Thyroid gland (tissue), 4 donors: ENCODE results near the gene E2F8. TPM values are rescaled to one million over a fixed set of nuclear protein-coding genes. Genes with fewer than 3 reads are reported as not detected.

ENCODE experiments used
- DNase-seq, 2 donors: peaks; one replicate each; pipeline ENCODE4 v3.0.0-alpha.2; 2019
- H3K27ac ChIP-seq, 3 donors: fragments of 200-600 bp; sonication (generic); 1 replicate in 2 of 3; 2 replicates in 1 of 3; pipeline ENCODE4 v1.5.1; 2016 to 2019; ENCODE audit warnings: mild to moderate bottlenecking in 1 of 3, moderate library complexity in 1 of 3
- H3K27me3 ChIP-seq: fragments of 200-600 bp; sonication (generic); one replicate; pipeline ENCODE4 v1.5.1; 2019
- H3K36me3 ChIP-seq, 2 donors: fragments of 200-600 bp; sonication (generic); one replicate each; pipeline ENCODE4 v1.5.1; 2016 to 2019
- H3K4me1 ChIP-seq, 2 donors: fragments of 200-600 bp; sonication (generic); one replicate each; pipeline ENCODE4 v1.5.1; 2017 to 2019
- H3K4me3 ChIP-seq, 3 donors: fragments of 200-600 bp; sonication (generic); replicated peaks in 1 of 3; 1 replicate in 2 of 3; 2 replicates in 1 of 3; pipeline ENCODE4 v1.5.1; 2016; ENCODE audit warnings: mild to moderate bottlenecking in 1 of 3
- H3K9me3 ChIP-seq: fragments of 200-600 bp; sonication (generic); one replicate; pipeline ENCODE4 v1.5.1; 2017
- POLR2A ChIP-seq, 2 donors: fragments of 450-650 bp; IDR thresholded peaks; one replicate each; pipeline ENCODE4 v1.6.1; 2017; ENCODE audit warnings: antibody characterized with exemption in 2 of 2, mild to moderate bottlenecking in 2 of 2, moderate library complexity in 1 of 2
- WGBS, 2 donors: methylation state at CpG; one replicate each; pipeline ENCODE4 v1.1.5; 2017; 5-methylcytosine and 5-hydroxymethylcytosine counted together
- intact Hi-C: fragments of 100-400 bp; cut with DNase I; formaldehyde crosslinking; loops from one replicate; pipeline ENCODE4 v1.15.1; 2023
- total RNA-seq, 4 donors: library from RNA; depleted of rRNA; stranded (reverse); fragments of >200 nt; gene quantifications; one replicate each; pipeline ENCODE4 v1.2.3, GENCODE V29; 2016
- TF ChIP-seq, protein P1 (sequence below), 6 experiments: fragments of 200-600 bp in 3 of 6; fragments of 450-650 bp in 3 of 6; sonication (generic) in 3 of 6; IDR thresholded peaks; one replicate each; pipeline ENCODE4 v1.5.1; 2016 to 2019; ENCODE audit warnings: antibody characterized with exemption in 6 of 6, mild to moderate bottlenecking in 2 of 6, inconsistent platforms in 1 of 6, moderate library complexity in 1 of 6

E2F8 gene
- total RNA-seq, 4 donors from 2014 or later = not detected

DNA sequence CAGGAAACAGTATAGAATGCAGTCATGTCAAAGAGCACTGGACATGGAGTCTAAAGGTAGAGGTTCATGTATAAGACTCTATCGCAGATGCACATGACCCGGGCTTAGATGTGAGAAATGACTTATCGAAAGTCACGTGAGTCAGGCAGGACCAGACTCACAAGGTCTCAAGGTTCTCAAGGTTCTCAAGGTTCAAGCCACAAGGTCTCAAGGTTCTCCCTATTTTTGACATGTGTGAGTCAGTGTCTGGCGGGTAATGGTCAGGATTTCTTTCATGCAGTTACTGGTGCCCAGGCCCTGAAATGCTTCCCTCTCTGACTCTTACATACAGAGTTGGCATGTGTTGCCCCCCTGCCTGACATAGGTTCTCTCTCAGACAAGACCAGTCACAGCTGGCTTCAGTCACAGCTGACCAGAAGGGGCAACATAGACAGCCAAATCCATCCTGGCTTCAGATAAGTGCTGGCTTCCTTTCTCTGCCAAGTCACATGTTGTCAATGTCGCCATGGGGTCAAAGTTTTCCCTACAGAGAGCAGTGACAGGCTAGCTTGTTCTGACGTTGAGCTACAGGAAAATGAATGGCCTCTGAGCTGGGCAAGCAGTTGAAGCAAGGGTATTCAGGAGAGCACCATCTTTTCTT, 49.1 kb downstream of the E2F8 start:
- Histone ChIP-seq H3K9me3 (no peaks in the 10 kb centered on the region), H3K36me3 (no peaks in the 10 kb centered on the region), H3K27ac (no peak overlapping the region), H3K27me3 (no peaks in the 10 kb centered on the region), H3K4me1 (no peaks in the 10 kb centered on the region), H3K4me3 (no peak overlapping the region)
- no peak for TF ChIP-seq POLR2A (IDR thresholded peaks at IDR 0.05)
- TF ChIP-seq, protein P1, sequence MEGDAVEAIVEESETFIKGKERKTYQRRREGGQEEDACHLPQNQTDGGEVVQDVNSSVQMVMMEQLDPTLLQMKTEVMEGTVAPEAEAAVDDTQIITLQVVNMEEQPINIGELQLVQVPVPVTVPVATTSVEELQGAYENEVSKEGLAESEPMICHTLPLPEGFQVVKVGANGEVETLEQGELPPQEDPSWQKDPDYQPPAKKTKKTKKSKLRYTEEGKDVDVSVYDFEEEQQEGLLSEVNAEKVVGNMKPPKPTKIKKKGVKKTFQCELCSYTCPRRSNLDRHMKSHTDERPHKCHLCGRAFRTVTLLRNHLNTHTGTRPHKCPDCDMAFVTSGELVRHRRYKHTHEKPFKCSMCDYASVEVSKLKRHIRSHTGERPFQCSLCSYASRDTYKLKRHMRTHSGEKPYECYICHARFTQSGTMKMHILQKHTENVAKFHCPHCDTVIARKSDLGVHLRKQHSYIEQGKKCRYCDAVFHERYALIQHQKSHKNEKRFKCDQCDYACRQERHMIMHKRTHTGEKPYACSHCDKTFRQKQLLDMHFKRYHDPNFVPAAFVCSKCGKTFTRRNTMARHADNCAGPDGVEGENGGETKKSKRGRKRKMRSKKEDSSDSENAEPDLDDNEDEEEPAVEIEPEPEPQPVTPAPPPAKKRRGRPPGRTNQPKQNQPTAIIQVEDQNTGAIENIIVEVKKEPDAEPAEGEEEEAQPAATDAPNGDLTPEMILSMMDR (IDR thresholded peaks at IDR 0.05) = no peak
- WGBS, 2 donors = 91 to 94% methylated on average over 6 to 7 of the region's 7 CpGs
- intact Hi-C loops = no loop called here
- DNase-seq = no peak

DNA sequence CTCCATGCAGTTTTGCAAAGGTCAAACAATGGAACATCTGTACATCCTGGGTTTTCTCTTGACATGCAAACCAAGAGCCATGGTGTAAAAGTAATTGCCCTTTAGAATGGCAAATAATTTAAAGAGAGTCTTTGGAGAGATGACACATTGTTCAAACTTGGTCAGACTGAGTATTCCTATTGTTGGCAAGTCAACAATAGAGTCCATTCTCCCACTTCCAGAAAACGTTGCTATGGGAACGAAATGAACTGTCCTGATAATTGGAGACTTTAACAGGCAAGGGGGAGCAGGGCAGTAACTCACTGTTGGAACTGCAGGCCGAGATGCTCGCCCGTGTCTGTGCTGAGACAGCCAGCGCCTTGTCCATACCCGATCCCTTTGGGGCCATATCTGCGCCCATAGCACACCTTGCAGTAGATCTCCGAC, 52.9 kb downstream of the E2F8 start:
- WGBS, 2 donors = 83 to 91% methylated on average over 8 to 9 of the region's 9 CpGs
- no peak for TF ChIP-seq POLR2A (IDR thresholded peaks at IDR 0.05)
- TF ChIP-seq, protein P1 (IDR thresholded peaks at IDR 0.05) = no peak
- H3K27me3 ChIP-seq = no peaks in the 10 kb centered on the region
- intact Hi-C loops = no loop called here
- no peaks in the 10 kb centered on the region for H3K4me1 ChIP-seq
- no peaks in the 10 kb centered on the region for H3K9me3 ChIP-seq
- no peak for DNase-seq
- no peaks in the 10 kb centered on the region for H3K36me3 ChIP-seq
- H3K27ac ChIP-seq = no peak overlapping the region
- no peak overlapping the region for H3K4me3 ChIP-seq

DNA sequence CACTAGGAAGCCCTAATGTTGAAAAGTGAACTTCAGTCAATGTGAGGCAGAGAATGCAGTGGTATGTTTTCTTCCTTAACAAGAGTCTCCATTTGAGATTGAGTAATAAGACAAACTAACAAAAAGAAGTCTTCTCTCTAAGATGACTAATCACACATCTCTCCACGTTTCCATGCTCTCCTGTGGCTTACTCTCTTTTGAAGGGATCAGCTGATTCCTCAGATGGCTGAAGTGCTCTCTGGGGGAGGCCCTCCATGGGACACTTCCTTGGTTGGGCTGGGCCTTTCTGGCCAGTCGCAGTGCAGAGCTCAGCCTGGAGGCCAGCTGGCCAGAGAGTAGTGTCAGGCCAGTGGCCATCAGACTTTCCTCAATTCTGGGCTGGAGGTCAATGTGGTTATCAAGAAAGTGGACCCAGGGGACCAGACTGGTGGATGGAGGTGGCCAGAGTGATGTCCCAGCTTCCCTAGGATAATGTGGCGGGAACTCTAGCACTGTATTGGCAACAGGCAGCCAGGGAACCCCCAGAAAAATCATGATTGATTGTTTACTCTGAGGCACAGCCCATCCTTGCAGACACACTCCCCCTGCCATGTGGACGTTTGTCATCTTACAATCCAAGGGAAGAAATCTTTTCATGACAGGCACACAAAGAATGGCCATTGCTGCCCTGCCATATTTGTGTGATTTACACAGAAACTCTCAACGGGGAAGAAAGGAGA, 53.5 kb downstream of the E2F8 start:
- no peak overlapping the region for H3K27ac ChIP-seq
- H3K4me3 ChIP-seq = no peak overlapping the region
- TF ChIP-seq POLR2A (IDR thresholded peaks at IDR 0.05) = no peak
- TF ChIP-seq, protein P1 (IDR thresholded peaks at IDR 0.05) = no peak
- no peaks in the 10 kb centered on the region for H3K36me3 ChIP-seq
- no peaks in the 10 kb centered on the region for H3K27me3 ChIP-seq
- WGBS, 2 donors = 63 to 74% methylated on average over 4 to 5 of the region's 5 CpGs
- DNase-seq = no peak
- no peaks in the 10 kb centered on the region for H3K4me1 ChIP-seq
- intact Hi-C loops = no loop called here
- H3K9me3 ChIP-seq = no peaks in the 10 kb centered on the region

DNA sequence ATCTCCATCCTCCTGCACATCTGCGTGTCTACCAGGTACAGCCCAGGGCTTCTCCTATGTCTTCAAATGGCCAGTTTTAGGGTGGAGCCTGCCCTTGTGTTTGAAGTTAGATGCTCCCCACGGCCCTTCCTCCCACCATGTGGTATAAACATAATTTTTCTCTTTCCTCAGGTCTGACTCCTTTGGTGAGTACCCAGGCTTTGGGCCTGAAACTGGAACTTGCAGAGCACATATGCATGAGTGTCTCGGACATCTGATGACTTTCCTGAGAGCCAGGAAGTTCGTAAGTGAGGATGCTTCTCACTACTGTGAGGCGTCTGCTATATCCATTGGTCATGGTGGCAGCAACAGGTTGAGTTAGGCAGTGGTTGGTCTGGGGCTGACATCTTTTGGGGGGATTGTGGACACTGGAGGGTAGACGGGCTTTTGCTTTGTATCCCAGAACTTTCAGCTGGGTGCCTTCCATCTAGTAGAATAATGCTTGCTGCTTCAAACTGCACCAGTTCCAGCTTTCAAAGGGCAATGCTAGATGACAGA, 55.2 kb downstream of the E2F8 start:
- intact Hi-C loops = no loop called here

More for the DNA sequence above, 55.2 kb downstream of the E2F8 start:
- Histone ChIP-seq H3K36me3 (no peaks in the 10 kb centered on the region), H3K4me3 (no peak overlapping the region), H3K27me3 (no peaks in the 10 kb centered on the region), H3K9me3 (no peaks in the 10 kb centered on the region), H3K27ac (no peak overlapping the region), H3K4me1 (no peaks in the 10 kb centered on the region)
- DNase-seq = no peak
- TF ChIP-seq, protein P1 (IDR thresholded peaks at IDR 0.05) = no peak
- no peak for TF ChIP-seq POLR2A (IDR thresholded peaks at IDR 0.05)
- 74 to 77% methylated on average over 6 of the region's 6 CpGs for WGBS, 2 donors
